ENCODE measurements around the gene MTHFD1L.
"Not testable (repeated sequence)": the region's sequence is repeated elsewhere in the genome, so short reads cannot be mapped to it uniquely, and the experiment has no call there.

The MTHFD1L gene

DNA sequence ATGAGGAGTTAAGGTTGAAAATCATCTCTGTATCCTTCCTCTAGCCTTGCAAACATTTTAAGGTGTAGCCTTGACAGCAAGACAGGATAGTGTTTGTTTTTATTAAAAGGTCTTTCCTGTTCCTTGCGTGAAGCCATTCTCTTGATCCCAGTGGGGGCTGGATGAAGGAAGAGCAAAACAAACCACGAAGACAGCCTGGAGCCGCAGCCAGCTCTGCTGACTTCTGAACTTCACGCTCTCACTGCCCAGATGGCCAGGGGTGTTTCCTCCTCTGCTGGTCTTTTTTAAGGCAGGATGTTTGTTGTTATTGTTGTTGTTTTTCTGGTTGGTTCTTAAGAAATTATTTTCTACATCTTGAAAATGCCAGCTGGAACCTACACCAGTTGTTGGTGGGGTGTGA, 156.4 kb downstream of the MTHFD1L start:
- DNase-seq: no peak

DNA sequence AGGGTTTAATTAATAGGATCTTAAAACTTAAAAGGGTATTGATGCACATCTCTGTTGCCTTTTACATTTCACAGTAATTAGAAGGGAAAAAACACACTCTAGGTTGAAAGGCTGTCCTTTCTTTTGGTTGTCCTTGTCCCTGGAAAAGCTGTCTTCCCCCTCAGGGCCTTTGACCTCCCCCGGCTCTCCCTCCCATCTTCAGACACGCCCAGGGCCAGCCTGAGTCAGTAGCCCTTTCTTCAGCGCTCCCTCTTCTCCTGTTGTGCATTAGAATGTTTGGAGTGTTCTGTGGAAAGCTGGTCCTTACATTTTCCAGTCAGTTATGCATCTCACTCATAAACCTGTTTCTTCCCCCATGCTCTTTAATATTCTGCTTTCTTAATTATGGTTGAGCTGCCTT, 157.0 kb downstream of the MTHFD1L start:
- DNase-seq: no peak

DNA sequence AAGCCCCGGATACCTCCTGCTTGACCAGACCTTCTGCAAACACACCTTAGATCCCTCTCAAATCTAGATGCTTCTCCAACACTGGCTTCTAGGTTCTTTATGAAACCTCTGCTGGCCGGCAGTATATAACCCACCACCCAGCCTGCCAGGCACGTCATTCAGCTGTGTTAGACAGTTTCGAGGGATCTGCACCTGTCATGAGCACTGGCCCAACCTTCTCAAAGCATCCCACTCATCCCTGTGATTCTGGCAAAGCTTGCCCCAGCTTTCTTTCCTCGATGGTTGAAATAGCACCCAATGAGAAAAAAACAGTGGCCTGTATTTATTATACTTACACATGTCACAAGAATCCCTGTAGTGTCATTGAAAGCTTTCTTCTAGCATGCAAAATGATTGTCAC, 157.8 kb downstream of the MTHFD1L start:
- no peak for DNase-seq

DNA sequence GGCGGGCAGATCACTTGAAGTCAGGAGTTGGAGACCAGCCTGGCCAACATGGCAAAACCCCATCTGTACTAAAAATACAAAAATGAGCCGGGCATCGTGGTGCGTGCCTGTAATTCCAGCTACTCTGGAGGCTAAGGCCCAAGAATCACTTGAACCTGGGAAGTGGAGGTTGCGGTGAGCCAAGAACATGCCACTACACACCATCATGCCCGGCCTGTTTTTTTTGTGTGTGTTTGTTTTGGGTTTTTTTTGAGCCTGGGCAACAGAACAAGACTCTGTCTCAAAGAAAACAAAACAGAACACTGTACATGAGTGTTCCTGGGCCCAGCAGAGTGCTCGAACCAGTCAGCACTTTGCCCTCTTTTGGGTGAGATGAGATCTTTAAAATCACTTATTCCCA, 159.1 kb downstream of the MTHFD1L start:
- no peak for DNase-seq

DNA sequence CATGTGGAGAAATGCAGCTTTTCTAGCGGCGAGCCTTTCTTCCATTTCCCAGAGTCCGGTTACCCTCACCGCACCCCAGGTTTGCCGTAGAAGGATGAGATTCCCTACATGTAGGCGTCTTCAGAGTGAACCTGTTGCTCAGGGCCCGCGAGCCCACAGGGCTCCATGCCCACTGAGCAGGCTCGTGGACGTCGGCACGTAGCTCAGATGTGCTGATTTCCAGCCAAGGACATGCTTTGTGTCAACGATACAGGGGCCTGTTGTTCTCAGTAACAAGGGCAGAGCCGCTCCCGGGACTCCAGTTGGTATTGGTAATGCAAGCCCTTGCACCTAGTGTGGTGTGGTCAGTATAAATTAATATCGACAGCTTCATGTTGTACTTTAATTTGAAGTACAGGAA, 159.6 kb downstream of the MTHFD1L start:
- no peak for DNase-seq

DNA sequence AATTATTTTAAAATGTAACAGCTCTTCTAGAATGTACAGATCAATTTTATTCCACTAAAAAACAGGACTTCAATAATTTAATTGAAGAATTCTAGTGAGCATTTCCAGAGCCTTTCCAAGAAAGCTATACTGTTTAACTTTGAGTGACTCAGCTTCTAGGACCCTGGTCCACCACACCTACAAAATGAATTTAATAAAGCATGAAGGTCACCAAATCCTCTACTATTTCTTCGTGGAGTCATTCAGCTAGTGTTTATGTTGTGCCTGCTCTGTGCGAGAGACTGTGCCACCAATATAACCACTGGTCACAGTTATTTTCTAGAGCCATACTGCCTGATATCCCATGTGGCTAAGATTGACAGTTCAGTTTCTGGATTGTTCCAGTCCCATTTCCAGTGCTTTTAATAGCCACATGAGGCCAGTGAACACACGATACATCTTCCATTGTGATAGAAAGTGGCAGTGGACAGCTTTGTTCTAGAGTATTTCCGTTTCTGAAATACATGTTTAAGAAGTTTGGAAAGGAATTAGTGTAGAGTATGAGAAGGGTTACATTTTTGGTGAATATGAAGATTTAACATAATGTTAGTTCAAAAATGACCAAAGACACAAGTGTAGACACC, 160.7 kb downstream of the MTHFD1L start:
- DNase-seq: no peak

DNA sequence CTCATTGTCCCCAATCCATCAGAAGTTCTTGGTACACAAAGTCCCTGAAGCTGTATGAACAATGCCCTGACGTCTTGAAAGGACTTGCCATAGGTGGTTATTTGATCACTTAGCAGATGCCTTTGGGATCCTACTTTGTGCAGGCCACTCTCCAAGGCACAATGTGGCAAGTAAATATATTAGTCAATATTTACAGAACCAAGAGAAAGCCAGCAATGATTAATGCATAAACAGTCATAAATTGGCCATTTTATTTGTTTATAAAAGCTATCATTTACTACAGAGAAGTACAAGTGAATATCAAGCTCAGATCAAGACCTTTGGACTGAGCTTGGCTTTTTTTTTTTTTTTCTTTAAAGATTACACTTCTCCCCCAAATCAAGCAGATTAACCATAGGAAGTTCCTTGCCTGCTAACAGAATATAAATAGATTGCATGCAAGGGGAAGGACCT, 161.8 kb downstream of the MTHFD1L start:
- DNase-seq: no peak

DNA sequence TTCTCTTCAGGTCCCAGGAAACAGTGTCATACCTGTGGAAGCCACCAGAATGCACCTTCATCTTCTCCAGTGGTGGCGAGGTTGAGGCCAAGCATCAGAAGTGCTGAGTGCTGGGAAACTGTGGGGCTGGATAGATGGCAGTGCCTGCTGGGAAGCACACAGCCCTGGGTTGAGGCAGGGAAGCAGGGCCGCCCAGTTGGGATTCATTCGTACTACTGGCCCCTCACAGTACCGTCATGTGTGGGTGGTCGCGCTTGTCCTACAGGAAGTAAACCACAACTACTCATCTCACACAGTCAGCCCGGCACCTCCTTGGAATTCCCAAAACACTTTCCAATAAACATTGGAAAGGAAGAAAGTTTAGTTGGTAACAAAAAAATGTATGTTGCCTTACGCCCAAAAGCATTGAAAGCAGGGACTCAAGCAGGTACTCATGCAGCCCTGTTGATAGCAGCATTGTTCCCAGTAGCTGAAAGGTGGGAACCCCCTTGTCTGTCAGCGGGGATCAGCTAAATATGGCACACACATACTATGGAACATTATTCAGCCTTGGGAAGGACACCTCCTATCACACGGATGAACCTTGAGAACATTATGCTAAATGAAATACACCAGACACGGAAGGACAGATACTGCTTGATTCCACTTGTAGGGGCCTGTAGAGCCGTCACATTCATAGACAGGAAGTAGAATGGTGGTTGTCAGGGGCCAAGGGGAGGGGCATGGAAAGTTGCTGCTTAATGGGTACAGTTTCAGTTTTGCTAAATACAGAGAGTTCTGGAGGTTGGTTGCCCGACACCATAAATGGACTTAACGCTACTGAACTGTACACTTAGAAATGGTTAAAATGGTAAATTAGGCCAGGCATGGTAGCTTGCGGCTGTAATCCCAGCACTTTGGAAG, 162.7 kb downstream of the MTHFD1L start:
- DNase-seq: no peak

DNA sequence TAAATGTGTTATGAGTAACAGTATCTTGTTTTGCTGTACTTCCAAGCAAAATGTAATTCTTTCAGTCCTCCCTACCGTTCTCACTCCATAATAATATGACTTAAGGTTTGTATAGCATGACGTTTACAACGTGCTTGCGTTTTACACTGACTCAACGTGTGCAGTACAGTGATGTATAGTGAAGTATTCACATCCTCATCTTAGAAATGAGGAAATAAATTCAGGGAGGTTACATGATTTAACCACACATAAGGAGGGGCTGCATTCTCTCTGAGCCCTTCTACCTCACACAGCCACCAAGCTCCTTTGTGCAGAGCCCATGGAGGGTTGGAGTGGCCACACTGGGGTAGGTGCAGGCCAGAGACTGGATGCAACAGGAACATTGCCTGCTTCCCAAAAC, 164.5 kb downstream of the MTHFD1L start:
- no peak for DNase-seq

DNA sequence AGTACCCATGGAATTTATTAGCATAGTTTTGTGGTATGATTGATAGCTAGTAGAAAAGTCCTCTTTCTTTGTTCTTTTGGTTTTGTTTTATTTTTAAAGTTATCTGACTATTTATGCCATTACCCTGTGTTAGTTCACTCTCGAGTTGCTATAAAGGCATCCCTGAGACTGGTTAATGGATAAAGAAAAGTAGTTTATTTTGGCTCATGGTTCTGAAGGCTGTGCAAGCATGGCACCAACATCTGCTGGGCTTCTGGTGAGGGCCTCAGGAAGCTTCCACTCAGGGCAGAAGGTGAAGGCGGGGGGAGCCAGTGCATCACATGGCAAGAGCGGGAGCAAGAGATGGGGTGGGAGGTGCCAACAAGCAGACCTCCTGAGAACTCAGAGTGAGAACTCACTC, 166.5 kb downstream of the MTHFD1L start:
- no peak for DNase-seq

DNA sequence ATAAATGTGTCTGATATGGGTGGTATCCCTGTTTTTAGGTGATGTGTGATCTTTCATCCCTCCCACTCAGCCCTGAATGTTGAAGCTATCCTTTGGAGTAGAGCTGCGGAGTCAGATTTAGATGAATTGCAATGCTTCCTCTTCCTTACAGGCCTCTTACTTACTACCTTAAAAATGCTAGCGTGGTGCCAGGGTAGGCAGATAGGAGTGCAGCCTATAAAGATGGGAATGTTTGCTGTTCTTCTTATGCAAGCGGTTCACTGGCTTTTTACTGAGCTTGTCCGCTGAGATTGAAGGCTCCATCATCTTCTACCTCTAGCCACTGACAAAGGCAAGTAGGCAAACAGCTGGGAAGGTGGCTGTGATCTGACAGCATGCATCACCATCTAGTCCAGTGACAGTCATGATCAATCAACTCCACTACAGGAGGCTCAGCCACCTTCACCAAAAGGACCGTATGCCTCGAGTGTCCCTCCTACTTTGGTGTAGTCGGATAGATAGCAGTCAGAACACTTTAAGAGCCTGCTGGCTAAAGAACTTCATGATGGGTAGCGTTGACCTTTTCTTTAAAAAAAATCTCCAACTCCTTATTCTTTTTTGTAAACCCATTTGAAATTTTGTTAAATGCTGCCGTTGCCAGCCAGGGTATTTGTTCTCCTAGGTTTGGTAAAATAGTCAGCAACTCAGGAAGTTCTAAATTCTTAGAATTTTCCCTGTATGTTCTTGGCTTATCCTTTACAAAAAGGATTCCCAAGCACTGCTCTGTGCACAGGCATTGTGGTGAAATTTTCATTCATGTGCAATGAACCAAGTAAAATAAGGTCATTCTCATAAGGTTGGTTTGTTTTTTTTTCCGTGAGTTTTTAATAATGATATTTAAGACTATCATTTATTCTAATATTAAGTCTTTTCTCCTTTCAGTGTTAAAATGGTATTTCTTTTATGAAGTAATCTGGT, 169.6 kb downstream of the MTHFD1L start:
- DNase-seq: no peak

DNA sequence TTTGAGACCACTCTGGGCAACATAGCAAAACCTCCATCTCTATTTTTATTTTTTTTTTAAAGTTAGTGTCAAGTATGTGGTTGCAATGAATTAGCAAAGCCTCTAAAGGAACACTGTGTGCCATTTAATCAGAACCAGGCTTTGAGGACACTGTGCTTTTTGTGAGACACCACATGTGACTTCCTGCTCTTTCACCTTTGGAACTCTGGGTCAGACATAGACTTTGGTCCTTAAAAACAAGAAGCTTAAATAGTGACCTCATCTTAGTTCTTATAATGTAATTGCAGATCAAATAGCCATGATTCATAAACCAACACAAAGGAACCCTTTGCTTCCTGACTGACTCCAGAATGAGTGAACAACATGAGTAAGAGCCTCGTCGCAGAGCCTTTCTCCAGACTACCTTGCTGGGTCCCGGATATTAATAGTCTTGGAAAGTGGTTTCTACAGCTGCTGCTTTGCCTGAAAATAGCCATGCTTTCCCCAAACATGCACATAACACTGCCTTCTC, 170.8 kb downstream of the MTHFD1L start:
- not testable (repeated sequence) for DNase-seq

DNA sequence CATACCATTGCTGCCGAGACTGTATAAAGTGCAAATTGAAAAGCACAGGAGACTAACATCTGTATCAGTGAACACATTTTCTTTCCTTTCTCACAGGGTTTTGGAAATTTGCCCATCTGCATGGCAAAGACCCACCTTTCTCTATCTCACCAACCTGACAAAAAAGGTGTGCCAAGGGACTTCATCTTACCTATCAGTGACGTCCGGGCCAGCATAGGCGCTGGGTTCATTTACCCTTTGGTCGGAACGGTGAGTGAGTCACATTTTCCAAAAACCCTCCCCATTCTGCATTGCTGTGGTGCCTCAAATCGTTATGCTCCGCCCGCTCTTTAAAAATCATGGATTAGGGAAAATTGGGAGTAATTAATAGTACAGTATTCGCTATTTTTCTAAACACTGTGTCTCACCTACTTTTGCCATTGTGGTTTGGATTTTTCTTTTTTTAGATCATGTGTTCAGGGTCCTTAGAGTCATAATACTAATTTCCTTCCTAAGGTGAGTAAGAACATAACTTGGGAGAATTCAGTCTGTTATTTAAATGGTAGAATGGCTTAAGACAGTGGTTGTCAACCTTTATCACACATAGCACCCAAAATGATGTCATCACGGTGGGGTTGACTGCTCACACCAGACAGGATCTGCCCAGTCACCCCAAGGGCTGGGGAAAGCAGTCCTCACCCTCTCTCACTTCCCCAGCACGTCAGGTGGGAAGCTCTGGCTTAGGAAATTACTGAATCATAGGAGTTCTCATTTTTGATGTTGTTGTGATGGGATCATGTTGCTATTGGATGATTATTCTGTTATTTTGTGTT, 171.6 kb downstream of the MTHFD1L start:
- DNase-seq: no peak

DNA sequence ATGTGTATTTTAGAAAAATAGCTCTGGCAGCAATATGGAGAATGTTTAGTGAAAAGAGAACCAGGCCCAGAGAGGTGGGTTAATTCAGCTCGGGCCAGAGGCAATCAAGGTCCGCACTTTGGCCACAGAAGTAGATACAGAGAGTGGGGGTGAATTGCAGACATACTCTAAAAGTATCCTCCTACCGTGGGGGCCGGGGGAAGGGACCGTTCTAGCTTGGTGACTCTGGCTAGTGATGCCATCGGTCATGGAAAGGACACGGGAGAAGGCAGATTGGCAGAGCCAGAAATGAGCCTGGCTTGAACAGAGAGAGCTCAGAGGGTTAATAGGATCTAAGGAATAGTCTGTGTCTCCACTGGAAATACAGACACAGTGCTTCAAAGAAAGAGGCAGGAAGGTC, 173.1 kb downstream of the MTHFD1L start:
- DNase-seq: no peak

DNA sequence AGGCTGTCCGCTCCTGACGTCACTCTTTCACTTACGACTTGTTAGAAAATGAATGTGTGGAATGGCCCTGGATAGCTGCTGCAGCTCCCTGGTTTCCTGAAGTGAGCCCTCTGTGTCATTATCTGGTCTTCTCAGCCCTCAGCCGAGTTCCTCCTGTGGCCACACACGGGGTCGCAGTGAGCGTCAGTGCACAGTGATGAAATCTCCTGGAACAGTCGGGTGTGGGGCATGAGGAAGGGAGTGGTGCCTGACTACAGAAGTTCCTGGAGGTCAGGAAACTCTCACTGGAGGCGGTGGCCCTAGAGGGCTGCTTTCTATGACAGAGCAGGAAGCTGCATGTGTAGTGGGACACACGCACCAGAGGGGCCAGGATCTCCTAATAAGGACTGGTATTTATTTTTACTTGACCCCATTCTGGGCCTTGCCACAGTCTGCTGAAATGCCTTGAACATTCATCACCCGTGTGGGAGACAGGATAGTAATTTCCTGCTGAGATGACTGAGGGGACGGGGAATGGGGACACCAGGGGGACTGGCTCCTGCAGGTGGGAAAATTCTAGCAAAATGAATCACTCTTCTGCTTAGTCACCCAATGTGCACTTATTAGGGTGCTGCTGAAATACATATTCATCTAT, 175.5 kb downstream of the MTHFD1L start:
- not testable (repeated sequence) for DNase-seq

DNA sequence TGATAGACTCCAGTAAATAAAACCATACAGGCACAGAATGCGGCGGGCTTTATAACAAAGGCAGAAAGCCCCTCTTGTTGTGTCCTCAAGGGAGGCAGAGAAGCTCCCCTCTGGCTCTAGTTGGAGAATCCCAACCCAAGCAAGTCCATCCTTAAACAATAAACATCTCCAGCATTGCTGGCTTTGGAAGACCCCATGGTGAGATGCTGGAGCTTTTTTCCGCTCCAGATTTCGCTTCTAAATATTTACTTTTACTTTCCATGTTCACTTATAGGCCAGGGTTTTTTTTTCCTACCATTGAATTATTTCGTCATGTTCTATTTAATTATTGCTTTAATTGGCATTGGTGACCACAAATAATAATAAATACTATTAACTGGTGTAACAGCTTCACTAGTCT, 176.2 kb downstream of the MTHFD1L start:
- no peak for DNase-seq

DNA sequence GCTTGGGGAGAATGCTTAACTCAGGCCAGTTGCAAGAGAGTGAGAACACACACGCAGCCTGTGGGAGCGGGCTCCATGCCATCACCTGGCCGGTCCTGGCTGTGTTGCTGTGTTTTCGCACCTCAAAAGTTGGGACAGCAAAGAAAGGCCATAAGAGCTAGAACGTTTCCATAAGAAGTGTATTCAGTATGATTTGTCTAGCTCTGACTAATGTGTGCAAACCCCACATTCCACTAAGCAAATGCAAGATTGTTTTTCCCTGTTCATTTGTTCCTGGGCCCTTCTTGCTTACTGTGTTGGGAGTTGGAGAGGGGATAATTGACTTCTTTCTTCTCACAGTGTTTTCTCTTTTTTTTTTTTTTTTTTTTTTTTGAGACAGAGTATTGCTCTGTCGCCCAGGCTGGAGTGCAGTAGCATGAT, 177.4 kb downstream of the MTHFD1L start:
- not testable (repeated sequence) for DNase-seq

DNA sequence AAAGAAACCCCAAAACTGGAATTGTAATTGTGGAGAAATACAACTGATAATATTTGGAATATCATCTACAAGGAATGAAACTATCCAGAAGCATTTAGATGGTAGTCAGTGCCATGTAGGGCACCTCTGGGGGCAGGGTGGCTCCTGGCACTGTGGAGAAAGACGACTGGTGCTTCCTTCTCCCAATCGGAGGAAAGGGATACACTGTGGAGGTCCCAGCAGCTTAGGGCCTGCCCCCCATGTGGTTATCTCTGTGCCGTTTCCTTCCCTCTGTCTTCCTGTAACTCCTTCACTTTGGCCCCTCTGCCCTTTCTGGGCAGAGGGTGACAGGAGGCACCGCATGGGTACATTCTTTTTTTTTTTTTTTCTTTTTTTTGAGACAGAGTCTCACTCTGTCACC, 178.4 kb downstream of the MTHFD1L start:
- DNase-seq: no peak

DNA sequence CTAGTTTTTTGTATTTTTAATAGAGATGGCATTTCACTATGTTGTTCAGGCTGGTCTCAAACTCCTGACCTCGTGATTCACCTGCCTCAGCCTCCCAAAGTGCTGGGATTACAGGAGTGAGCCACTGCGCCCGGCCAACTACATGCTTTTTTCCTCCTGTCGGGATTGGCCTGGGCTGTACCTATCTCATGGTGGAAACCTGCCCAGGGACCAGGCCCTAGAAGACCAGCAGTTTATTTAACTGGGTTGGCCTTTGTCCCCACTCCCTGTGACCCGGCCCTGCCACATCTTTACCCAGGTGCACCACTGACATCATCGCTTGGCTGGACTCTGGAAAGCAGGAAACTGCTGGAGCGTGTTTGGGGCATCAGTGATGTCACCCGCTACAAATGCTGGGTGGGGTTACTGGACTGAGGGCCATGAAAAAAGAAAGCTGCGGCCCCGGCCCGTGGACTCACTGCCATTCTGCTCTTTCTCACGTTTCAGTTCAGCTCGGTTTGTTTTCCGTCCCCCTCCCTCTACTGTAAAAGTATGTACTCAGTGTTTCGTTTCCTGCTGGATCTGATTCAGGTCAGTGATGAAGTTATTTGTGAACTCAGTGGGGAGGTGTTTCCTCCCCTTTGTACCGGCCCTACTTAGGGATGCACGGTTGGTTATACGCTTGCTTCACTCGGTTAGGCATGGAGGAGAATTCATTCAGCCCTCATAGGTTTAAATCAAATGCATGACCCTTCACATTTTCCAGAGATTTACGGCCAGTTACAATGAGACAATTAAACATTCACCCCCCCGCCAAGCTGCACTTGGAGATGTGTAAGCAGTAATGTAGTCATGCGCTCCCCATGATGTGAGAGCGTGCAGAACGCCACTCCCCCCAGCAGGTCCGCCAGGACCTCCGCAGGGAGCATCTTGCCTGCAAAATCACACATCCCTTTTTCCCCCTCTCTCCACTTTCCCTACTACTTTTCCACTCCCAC, 179.3 kb downstream of the MTHFD1L start:
- DNase-seq: no peak

DNA sequence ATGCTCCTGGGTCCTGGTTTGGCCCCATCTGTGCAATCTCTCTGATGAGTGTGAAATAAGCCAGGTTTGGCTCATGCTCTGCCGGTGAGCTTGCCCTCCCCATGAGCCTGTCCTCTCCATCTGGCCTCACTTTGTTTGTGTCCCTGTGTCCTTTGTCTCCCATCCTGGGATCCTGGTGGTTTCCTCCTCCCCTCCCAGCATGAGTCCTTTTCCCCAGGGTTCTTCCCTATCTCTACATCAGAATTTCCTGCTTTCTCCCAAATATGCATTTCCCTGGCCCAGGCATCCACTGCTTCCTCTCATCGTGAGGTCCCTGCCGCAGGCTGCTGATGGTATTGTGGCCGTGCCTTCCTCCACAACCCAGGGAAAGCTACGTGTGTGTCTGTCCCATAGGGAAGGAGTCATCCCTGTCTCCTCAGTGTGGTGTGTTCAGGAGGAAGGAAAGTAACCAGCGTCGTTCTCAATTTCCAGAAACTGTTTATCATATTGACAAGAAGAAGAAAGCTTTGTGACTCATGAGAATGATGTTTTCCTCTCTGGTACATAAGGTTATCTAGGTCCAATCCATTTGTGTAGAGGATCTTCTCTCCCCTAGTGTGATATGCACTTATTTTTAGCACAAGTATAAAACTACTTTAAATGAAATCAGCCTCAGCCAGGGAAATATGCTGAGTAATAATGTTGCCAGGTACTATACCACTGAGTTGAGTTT, 180.2 kb downstream of the MTHFD1L start:
- DNase-seq: not testable (repeated sequence)
